Panc1 (cell line): ENCODE results near the gene CLVS2.

Source experiments
- POLR2AphosphoS5 ChIP-seq: IDR thresholded peaks from 2 replicates; pipeline ENCODE4 v1.6.1; 2012; ENCODE audit warnings: mild to moderate bottlenecking, low read depth, low read length, moderate library complexity
- TF ChIP-seq, protein P1 (sequence below): fragments of 450-650 bp; IDR thresholded peaks from 2 replicates; pipeline ENCODE4 v1.5.1; 2017; ENCODE audit warnings: mild to moderate bottlenecking

DNA sequence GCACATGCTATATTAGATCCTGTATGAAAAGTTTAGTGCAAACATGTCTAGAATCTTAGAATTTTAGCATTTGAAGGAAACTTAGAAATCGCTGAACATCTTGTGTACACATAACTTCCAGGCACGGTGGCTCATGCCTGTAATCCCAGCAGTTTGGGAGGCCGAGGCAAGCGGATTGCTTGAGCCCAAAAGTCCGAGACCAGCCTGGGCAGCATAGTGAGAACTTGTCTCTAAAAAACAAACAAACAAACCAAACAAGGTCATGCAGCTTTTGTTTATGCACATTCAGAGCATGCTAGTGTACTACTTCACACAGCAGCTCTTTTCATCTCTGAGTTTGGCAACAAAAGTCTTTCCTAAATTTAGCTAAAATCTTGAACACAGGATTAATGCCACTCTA lies 32.2 kb downstream of the CLVS2 start:
- TF ChIP-seq, protein P1, sequence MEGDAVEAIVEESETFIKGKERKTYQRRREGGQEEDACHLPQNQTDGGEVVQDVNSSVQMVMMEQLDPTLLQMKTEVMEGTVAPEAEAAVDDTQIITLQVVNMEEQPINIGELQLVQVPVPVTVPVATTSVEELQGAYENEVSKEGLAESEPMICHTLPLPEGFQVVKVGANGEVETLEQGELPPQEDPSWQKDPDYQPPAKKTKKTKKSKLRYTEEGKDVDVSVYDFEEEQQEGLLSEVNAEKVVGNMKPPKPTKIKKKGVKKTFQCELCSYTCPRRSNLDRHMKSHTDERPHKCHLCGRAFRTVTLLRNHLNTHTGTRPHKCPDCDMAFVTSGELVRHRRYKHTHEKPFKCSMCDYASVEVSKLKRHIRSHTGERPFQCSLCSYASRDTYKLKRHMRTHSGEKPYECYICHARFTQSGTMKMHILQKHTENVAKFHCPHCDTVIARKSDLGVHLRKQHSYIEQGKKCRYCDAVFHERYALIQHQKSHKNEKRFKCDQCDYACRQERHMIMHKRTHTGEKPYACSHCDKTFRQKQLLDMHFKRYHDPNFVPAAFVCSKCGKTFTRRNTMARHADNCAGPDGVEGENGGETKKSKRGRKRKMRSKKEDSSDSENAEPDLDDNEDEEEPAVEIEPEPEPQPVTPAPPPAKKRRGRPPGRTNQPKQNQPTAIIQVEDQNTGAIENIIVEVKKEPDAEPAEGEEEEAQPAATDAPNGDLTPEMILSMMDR = no peak
- TF ChIP-seq POLR2AphosphoS5 = no peak
